ENCODE measurements around the gene ZNF30. TPM values are rescaled to one million over a fixed set of nuclear protein-coding genes. Genes with fewer than 3 reads are reported as not detected.

The ZNF30 gene
- total and polyA plus RNA-seq, 3 donors from 2014 or later, result 2.0 to 4.8 (median 3.3) TPM

DNA sequence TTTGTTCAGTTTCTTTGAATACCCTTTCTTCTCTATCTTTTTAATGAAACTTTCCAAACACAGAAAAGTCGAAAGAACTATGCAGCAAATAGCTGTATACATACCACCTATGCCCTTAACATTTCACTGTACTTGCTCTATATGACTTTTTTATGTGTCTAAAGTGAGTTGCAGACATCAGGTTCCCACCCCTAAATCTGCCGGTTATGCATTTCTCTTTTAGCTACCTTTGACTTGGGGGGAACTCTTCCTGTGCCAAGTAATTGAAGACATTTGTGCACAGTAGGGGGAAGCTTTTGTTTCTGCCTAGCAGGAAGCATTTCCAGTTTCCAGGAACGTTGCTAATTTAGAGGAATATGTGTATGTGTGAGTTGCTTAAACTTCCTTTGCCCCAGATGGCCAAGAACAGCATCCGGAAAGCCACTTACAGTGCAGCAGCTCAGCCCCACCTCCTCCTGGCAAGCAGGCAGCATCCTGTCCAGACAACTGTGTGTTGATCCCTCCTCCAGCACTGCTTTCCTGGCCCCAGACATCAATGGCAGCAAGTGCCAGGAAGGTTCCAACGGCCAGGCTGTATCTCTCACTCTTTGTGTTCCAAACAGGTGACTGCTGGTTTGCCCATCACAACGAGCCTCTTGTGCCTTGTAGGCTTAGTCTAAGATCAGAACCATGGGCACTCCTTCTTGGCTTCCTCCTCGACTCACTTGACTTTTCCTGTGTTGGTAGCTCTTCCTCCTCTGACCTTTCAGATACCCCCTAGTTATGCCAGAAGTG is 58.7 kb downstream of the ZNF30 start:
- Histone ChIP-seq H3K36me3 (ENCODE audit: low read depth, missing control alignments) (no peaks in the 10 kb centered on the region), H3K4me1 (no peaks in the 10 kb centered on the region), H3K9me3 (no peaks in the 10 kb centered on the region), H3K27me3 (no peaks in the 10 kb centered on the region), H3K27ac (no peak overlapping the region), H3K4me3 (no peak overlapping the region)
- TF ChIP-seq, protein P1, sequence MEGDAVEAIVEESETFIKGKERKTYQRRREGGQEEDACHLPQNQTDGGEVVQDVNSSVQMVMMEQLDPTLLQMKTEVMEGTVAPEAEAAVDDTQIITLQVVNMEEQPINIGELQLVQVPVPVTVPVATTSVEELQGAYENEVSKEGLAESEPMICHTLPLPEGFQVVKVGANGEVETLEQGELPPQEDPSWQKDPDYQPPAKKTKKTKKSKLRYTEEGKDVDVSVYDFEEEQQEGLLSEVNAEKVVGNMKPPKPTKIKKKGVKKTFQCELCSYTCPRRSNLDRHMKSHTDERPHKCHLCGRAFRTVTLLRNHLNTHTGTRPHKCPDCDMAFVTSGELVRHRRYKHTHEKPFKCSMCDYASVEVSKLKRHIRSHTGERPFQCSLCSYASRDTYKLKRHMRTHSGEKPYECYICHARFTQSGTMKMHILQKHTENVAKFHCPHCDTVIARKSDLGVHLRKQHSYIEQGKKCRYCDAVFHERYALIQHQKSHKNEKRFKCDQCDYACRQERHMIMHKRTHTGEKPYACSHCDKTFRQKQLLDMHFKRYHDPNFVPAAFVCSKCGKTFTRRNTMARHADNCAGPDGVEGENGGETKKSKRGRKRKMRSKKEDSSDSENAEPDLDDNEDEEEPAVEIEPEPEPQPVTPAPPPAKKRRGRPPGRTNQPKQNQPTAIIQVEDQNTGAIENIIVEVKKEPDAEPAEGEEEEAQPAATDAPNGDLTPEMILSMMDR (IDR thresholded peaks at IDR 0.05), result no peak
- no peak for TF ChIP-seq POLR2A (IDR thresholded peaks at IDR 0.05)
- DNase-seq, result no peak
- WGBS, 2 donors, result 37 to 43% methylated on average over 7 of the region's 7 CpGs
- intact Hi-C loops (cut with DNase I; ENCODE audit: low total_unique reads), result no loop called here

DNA sequence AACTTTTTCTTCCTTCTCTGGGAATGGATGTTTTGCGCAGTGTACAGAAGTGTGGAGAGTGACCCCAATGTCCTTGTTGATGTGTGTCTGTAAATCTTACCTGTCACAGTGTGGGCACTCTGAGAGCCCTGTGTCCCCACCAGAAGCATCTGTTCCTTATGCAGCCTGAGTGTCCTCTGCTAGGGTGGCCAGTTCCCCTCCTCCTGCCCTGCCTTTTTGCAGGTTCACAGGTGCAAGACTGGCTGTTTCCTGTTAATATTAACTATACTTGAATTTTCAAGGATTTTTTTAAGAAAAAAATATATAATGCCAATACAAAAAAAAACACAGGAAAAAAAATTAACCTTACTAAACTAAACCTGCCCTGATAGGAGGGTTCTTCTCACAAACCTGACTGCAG is 61.4 kb downstream of the ZNF30 start:
- intact Hi-C loops (cut with DNase I; ENCODE audit: low total_unique reads), result no loop called here
- no peak overlapping the region for H3K4me3 ChIP-seq
- no peaks in the 10 kb centered on the region for H3K36me3 ChIP-seq (ENCODE audit: low read depth, missing control alignments)
- TF ChIP-seq POLR2A (IDR thresholded peaks at IDR 0.05), result no peak
- TF ChIP-seq, protein P1 (IDR thresholded peaks at IDR 0.05), result no peak
- DNase-seq, result no peak
- H3K27me3 ChIP-seq, result no peaks in the 10 kb centered on the region
- H3K27ac ChIP-seq, result no peak overlapping the region
- no peaks in the 10 kb centered on the region for H3K9me3 ChIP-seq
- WGBS, 2 donors, result 97 to 100% methylated on average over 1 of the region's 1 CpG
- H3K4me1 ChIP-seq, result no peaks in the 10 kb centered on the region

DNA sequence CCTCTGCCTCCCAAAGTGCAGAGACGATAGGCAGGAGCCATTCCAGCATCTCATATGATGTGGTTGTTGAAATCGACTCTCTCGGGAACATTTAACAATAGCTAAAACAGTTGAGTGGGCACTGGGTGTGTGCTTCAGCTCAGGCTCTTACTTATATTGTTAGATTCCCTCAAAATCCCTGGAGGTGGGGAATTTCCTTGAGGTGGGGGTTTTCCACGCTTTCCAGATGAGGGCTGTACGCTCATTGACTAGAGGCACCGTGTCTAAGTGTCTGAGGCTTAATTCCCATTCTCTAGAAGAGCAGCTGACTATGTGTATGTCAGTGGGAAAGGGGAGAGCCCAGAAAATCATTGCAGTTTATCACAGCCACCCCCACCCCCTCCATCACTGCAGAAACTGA is 62.6 kb downstream of the ZNF30 start:
- intact Hi-C loops (cut with DNase I; ENCODE audit: low total_unique reads), result no loop called here
- Histone ChIP-seq H3K27ac (no peak overlapping the region), H3K4me3 (no peak overlapping the region), H3K4me1 (peaks cover 2% of the 10 kb centered on the region), H3K36me3 (ENCODE audit: low read depth, missing control alignments) (no peaks in the 10 kb centered on the region), H3K27me3 (no peaks in the 10 kb centered on the region), H3K9me3 (no peaks in the 10 kb centered on the region)
- DNase-seq, result no peak
- no peak for TF ChIP-seq POLR2A (IDR thresholded peaks at IDR 0.05)
- TF ChIP-seq, protein P1 (IDR thresholded peaks at IDR 0.05), result no peak
- WGBS, 2 donors, result 77 to 89% methylated on average over 6 of the region's 6 CpGs

DNA sequence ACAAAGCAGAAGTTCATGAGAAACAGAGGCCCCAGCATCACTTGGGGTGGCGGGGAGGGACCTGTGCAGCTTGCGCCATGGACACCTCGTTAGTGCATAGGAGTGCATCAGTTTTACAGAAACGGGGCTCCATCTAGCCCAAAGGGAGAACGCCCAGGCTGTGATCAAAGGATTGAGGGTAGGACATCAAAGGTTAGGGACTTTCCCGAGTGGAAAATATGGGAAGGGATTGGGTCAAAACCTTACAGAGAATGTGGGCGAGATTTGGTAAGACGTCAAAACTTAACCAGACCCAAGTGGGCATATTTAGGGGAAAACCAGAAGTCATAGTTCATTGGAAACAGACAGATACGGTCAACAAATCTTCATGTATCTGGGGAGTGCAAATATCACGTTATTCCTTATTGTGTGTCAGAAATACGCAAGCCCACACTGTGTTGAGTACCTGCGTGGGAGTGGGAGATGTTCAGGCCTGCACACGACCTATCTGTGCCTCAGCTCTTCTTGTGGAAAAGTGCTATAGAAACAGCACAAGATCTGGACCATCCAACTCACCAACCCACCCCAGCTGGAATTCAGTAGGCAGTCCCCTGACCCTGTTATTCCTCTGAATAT is 64.0 kb downstream of the ZNF30 start:
- Histone ChIP-seq H3K9me3 (no peaks in the 10 kb centered on the region), H3K4me3 (no peak overlapping the region), H3K36me3 (ENCODE audit: low read depth, missing control alignments) (no peaks in the 10 kb centered on the region), H3K27me3 (no peaks in the 10 kb centered on the region), H3K27ac (no peak overlapping the region), H3K4me1 (peaks cover 12% of the 10 kb centered on the region)
- intact Hi-C loops (cut with DNase I; ENCODE audit: low total_unique reads), result no loop called here
- no peak for DNase-seq
- TF ChIP-seq, protein P1 (IDR thresholded peaks at IDR 0.05), result no peak
- no peak for TF ChIP-seq POLR2A (IDR thresholded peaks at IDR 0.05)
- WGBS, 2 donors, result 80 to 82% methylated on average over 13 of the region's 13 CpGs

All from testis (tissue), 3 donors.